Neural cell (in vitro differentiated cells): Measurements from ENCODE around the gene GDF11.

Experiments
- CTCF ChIP-seq: fragments of 450-650 bp; IDR thresholded peaks from 2 replicates; pipeline ENCODE4 v1.5.1; 2014; ENCODE audit warnings: antibody characterized with exemption, mild to moderate bottlenecking, moderate library complexity; ENCODE audit not compliant: poor library complexity, severe bottlenecking
- EP300 ChIP-seq: fragments of 450-650 bp; conservative IDR thresholded peaks from 2 replicates; pipeline ENCODE4 v1.6.1; 2014; ENCODE audit warnings: antibody characterized with exemption, mild to moderate bottlenecking, moderate library complexity; ENCODE audit not compliant: poor library complexity, severe bottlenecking
- EZH2 ChIP-seq: fragments of 200-600, 300-800 bp; shearing (Covaris generic), sonication (generic); IDR thresholded peaks from 2 replicates; pipeline ENCODE4 v1.6.1; 2014; ENCODE audit warnings: antibody characterized with exemption, low read length, borderline replicate concordance, mild to moderate bottlenecking; ENCODE audit not compliant: insufficient read depth, poor library complexity, severe bottlenecking
- MXI1 ChIP-seq: fragments of 450-650 bp; conservative IDR thresholded peaks from 2 replicates; pipeline ENCODE4 v1.6.1; 2014; ENCODE audit warnings: antibody characterized with exemption, mild to moderate bottlenecking; ENCODE audit not compliant: poor library complexity, severe bottlenecking
- POLR2AphosphoS5 ChIP-seq: IDR thresholded peaks from 2 replicates; pipeline ENCODE4 v1.6.1; 2012
- RAD21 ChIP-seq: fragments of 450-650 bp; conservative IDR thresholded peaks from 2 replicates; pipeline ENCODE4 v1.6.1; 2014; ENCODE audit warnings: antibody characterized with exemption, mild to moderate bottlenecking, moderate library complexity
- SMC3 ChIP-seq: fragments of 450-650 bp; conservative IDR thresholded peaks from 2 replicates; pipeline ENCODE4 v1.6.1; 2014; ENCODE audit warnings: antibody characterized with exemption, mild to moderate bottlenecking, moderate library complexity; ENCODE audit not compliant: poor library complexity
- TF ChIP-seq, protein P1 (sequence below): IDR thresholded peaks from 2 replicates; pipeline ENCODE4 v1.6.1; 2012; ENCODE audit warnings: borderline replicate concordance

GRCh38 chr12:55727643-55728185, 15.2 kb upstream of the GDF11 start:
- TF ChIP-seq CTCF (no peak), POLR2AphosphoS5 (no peak), SMC3 (no peak), RAD21 (no peak), EP300 (no peak), EZH2 (no peak), MXI1 (no peak)
- TF ChIP-seq, protein P1, sequence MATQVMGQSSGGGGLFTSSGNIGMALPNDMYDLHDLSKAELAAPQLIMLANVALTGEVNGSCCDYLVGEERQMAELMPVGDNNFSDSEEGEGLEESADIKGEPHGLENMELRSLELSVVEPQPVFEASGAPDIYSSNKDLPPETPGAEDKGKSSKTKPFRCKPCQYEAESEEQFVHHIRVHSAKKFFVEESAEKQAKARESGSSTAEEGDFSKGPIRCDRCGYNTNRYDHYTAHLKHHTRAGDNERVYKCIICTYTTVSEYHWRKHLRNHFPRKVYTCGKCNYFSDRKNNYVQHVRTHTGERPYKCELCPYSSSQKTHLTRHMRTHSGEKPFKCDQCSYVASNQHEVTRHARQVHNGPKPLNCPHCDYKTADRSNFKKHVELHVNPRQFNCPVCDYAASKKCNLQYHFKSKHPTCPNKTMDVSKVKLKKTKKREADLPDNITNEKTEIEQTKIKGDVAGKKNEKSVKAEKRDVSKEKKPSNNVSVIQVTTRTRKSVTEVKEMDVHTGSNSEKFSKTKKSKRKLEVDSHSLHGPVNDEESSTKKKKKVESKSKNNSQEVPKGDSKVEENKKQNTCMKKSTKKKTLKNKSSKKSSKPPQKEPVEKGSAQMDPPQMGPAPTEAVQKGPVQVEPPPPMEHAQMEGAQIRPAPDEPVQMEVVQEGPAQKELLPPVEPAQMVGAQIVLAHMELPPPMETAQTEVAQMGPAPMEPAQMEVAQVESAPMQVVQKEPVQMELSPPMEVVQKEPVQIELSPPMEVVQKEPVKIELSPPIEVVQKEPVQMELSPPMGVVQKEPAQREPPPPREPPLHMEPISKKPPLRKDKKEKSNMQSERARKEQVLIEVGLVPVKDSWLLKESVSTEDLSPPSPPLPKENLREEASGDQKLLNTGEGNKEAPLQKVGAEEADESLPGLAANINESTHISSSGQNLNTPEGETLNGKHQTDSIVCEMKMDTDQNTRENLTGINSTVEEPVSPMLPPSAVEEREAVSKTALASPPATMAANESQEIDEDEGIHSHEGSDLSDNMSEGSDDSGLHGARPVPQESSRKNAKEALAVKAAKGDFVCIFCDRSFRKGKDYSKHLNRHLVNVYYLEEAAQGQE = no peak
